IPS DF 6.9 (cell line): ENCODE measurements around the gene PSME1.

Experiments used
- DNase-seq: peaks from one replicate; pipeline ENCODE4 v3.0.0-alpha.2; 2013; ENCODE audit warnings: low read depth, low spot score
- H3K27ac ChIP-seq: one replicate; pipeline ENCODE4 v1.5.1; 2013; ENCODE audit warnings: low read length, control low read depth
- H3K27me3 ChIP-seq: 2 replicates; pipeline ENCODE4 v1.6.1; 2013; ENCODE audit warnings: mild to moderate bottlenecking, low read length; ENCODE audit not compliant: control insufficient read depth, insufficient read depth
- H3K36me3 ChIP-seq: 2 replicates; pipeline ENCODE4 v1.6.1; 2013; ENCODE audit warnings: low read length; ENCODE audit not compliant: control insufficient read depth, insufficient read depth
- H3K4me1 ChIP-seq: 2 replicates; pipeline ENCODE4 v1.6.1; 2013; ENCODE audit warnings: low read length; ENCODE audit not compliant: control insufficient read depth, insufficient read depth
- H3K4me3 ChIP-seq: 2 replicates; pipeline ENCODE4 v1.5.1; 2013; ENCODE audit warnings: mild to moderate bottlenecking, low read length
- H3K9me3 ChIP-seq: 2 replicates; pipeline ENCODE4 v1.6.1; 2013; ENCODE audit warnings: low read length, inconsistent platforms; ENCODE audit not compliant: control insufficient read depth, insufficient read depth
- WGBS: extraction: QIAGEN DNeasy Blood & Tissue Kit; methylation state at CpG from one replicate; pipeline ENCODE4 v1.1.7; 2013; ENCODE audit warnings: mixed read lengths, missing lambda C conversion rate; ENCODE audit not compliant: insufficient read length, insufficient coverage; 5-methylcytosine and 5-hydroxymethylcytosine counted together

The PSME1 gene

DNA sequence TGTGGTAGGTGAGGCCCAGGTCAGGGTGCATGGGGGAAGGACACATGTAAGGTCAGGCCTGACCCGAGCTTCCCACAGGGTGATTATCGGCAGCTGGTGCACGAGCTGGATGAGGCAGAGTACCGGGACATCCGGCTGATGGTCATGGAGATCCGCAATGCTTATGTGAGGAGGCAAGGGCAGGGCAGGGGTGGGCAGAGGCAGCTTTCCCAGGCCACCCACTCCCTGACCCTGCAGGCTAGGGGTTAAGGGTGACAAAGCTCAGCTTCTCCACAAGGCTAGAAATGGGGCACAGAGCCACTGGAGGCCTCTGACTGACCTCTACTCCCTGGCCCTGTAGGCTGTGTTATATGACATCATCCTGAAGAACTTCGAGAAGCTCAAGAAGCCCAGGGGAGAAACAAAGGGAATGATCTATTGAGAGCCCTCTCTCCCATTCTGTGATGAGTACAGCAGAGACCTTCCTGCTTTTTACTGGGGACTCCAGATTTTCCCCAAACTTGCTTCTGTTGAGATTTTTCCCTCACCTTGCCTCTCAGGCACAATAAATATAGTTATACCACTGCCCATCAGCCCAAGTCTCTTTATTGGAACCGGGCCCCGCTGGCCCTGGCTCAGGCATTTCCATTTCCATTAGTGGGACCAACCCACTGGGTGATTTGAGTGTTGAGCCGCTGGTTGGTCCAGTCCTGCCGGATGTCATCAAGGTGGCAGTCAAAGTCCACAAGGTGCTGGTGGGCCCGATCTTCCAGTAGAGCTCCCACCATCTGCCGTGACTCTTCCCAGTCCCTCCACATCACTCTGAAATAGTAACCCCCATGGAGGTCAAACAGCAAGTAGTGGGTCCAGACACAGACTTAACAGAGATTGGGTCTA is 2.6 kb downstream of the PSME1 start:
- H3K4me3 ChIP-seq, result no peak overlapping the region

DNA sequence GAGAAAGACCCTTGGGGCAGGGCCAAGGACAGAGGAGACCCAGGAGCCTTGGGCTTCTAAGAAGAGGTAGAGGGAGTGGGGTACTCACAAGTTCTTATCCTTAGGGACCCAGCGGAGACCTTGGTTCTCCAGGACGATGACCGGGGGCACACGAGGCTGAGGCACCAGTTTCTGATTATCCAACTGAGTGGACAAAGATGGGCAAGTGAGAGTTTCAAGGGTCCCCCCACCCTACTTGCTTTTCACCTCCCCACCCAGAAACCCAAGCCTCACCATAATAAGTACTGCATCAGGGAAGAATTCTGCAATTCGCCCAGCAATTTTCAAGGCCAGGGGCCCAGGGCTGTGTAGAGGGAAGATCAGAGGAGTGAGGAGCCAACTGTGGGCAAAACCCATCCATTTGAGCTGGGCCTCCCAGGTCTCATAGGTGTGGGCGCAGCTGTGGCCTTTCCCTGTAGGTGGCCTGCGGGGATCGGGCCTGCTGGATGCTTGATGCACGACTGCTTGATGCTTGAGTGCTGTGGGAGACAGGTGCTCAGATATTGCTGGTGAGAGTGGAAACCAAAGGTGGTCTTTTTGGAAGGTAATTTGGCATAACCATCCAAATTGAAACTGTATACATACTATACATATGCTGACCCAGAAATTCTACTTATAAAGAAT is 3.4 kb downstream of the PSME1 start:
- no CpG with 5 or more reads among the region's 9 CpGs for WGBS
- Histone ChIP-seq H3K27ac (no peak overlapping the region), H3K4me1 (peaks cover 5% of the 10 kb centered on the region), H3K36me3 (peaks cover 3% of the 10 kb centered on the region), H3K27me3 (no peaks in the 10 kb centered on the region), H3K4me3 (no peak overlapping the region), H3K9me3 (no peaks in the 10 kb centered on the region)
- DNase-seq, result no peak

More for the DNA sequence above, 2.6 kb downstream of the PSME1 start:
- no peak for DNase-seq
- Histone ChIP-seq H3K9me3 (no peaks in the 10 kb centered on the region), H3K4me1 (peaks cover 5% of the 10 kb centered on the region), H3K36me3 (peaks cover 3% of the 10 kb centered on the region), H3K27ac (no peak overlapping the region), H3K27me3 (no peaks in the 10 kb centered on the region)
- WGBS, result no CpG with 5 or more reads among the region's 13 CpGs

DNA sequence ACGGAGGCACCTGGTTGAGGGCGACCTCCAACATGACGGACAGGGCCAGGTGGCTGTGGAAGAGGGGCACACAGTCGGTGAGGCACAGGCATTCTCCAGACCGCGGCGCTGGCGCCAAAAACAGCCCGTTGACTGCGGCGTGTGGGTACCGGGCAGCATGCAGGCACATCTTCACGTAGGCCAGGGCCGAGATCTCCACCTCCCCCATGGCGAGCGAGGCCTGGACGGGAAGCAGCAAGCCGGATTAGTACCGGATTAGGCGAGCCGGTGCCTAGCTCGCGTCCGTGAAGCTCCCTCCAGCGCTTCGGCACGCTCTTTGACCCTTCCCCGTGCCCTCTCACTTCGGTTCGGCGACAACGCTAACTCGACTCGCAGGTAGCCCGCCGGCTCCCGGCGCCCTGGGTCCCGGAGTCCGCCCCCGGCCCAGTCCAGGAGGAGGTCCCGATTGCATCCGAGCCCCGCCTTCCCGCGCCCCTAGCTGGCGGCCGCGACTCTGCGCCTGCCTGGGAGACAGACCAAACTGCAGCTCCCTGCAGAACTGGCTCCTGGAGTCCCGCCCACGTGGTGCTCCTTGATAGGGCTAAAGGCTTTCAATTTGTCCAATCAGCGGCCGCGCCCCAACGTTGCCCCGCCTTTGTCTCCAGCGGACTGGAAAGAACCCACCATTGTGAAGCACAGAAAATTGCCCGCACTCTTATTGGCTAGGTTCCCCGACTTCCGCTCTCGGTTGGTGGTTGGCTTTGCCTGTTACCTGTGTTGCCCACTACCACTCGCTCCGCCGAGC is 5.3 kb downstream of the PSME1 start, which contains the start of gene EMC9:
Gene EMC9 (minus strand): TSS at position 495 of the 784 bp plus-strand sequence. CDS start 287 bp downstream, at position 208.
- peaks cover 3% of the 10 kb centered on the region for H3K36me3 ChIP-seq
- no CpG with 5 or more reads among the region's 65 CpGs for WGBS

DNA sequence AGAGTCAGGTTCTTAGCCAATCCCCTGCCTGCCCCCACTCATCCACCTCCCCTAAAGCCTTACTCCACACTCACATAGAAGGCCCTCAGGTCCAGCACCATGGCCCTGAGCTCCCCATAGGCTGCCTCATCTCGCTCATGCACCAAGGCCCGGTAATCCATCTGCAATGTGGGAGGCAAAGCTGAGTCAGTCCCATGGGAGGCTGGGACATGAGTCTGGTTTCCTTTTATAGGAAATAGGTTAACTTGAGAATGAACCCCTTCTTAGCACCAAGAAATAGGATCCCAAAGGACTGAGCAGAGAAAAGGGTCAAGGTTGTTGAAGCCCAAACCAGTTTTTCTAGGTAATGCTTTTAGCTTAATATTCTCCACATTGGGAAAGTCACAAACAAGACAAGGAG is 7.5 kb downstream of the PSME1 start:
- no peak overlapping the region for H3K27ac ChIP-seq

More for the DNA sequence above, 5.3 kb downstream of the PSME1 start, which contains the start of gene EMC9:
- peak; percentile 99 for DNase-seq
- H3K9me3 ChIP-seq, result no peaks in the 10 kb centered on the region
- H3K4me1 ChIP-seq, result peaks cover 3% of the 10 kb centered on the region; the same call in 1 of the 2 replicates
- peak within 1 kb of the TSS; percentile 71 for H3K4me3 ChIP-seq
- H3K27me3 ChIP-seq, result no peaks in the 10 kb centered on the region
- no peak within 1 kb of the TSS for H3K27ac ChIP-seq

DNA sequence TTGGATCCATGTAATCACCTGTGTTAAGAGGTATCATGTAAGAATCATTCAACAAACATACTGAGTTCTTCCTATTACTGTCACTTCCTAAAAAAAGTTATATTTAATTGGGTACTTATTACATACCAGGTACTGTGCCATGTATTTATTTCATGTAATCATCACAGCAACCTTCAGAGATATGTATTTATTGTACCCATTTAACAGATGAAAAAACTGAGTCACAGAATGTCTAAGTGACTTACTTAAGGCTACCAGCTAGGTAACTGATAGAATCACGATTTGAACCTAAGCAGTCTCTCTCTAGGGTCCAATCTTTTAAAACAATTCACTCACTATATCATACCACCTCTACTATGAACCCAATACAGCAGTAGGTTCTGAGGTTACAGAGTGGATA is 8.5 kb downstream of the PSME1 start:
- Histone ChIP-seq H3K27ac (no peak overlapping the region), H3K27me3 (no peaks in the 10 kb centered on the region), H3K9me3 (no peaks in the 10 kb centered on the region), H3K36me3 (peaks cover 3% of the 10 kb centered on the region), H3K4me3 (no peak overlapping the region), H3K4me1 (peaks cover 1% of the 10 kb centered on the region; the same call in 1 of the 2 replicates)
- DNase-seq, result no peak
- no CpG with 5 or more reads among the region's 1 CpG for WGBS

More for the DNA sequence above, 7.5 kb downstream of the PSME1 start:
- no CpG with 5 or more reads among the region's 2 CpGs for WGBS
- Histone ChIP-seq H3K4me1 (no peaks in the 10 kb centered on the region), H3K9me3 (no peaks in the 10 kb centered on the region), H3K36me3 (peaks cover under 1% of the 10 kb centered on the region), H3K27me3 (no peaks in the 10 kb centered on the region), H3K4me3 (no peak overlapping the region)
- DNase-seq, result no peak

DNA sequence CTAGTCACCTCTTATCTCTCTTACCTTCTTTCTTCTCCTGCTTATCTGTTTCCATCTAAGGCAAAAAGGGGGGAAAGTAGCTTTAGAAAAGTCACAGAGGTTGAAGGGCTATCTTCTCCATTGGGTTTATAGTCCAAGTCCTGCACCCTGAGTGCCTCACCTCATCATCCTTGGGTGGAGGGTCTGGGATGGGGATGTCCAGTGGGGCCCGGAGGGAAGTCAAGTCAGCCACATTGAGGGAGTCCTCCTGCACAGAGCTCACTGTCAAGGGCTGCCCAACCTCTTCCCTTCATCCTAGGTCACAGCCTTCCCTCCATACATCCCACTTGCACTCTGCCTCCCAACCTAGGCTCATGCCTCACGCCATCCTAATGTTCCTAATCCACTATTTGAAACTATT is 9.2 kb downstream of the PSME1 start:
- WGBS, result no CpG with 5 or more reads among the region's 2 CpGs
- H3K4me1 ChIP-seq, result peaks cover 1% of the 10 kb centered on the region; the same call in 1 of the 2 replicates
- peaks cover 10% of the 10 kb centered on the region for H3K36me3 ChIP-seq
- no peak overlapping the region for H3K4me3 ChIP-seq
- H3K27ac ChIP-seq, result no peak overlapping the region
- H3K9me3 ChIP-seq, result no peaks in the 10 kb centered on the region
- no peaks in the 10 kb centered on the region for H3K27me3 ChIP-seq
- no peak for DNase-seq

DNA sequence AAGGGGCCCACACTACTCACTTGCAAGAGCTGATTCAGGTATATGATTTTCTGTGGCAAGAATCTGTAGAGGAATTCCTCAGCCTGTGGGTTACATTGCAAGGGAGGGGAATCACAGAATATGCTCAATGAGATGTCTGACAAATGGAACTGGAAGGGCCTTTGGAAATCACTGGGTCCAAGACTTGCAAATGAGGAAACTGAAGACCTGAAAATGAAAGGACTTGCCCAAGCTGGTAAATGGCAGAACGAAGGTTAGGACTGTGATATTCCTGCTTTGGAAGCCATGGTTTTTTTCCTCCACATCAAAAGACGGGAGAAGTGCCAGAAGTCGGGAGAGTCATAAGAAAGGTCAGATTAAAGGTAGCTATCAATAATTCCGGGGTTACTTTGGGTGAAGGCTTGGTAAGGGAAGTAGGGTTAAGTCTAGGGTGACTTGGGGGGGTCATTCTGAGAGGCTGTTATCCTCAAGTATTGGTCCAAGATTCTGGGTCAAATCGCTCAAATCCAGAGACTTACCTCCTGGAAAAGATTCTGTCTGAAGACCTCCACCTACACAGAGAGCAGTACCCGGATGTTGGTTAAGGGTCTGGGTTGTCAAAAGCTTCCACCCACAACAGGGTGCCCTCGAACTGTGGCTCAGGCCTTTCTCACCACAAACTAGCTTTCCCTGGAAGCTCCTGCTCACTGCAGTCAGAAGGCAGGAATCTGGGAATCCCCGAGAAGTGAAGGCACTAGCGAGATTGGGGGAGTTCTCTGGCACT is 9.9 kb downstream of the PSME1 start:
- DNase-seq, result no peak
- Histone ChIP-seq H3K4me3 (peak overlapping the region; percentile 62), H3K27ac (no peak overlapping the region), H3K4me1 (peaks cover 1% of the 10 kb centered on the region; the same call in 1 of the 2 replicates), H3K9me3 (no peaks in the 10 kb centered on the region), H3K27me3 (no peaks in the 10 kb centered on the region), H3K36me3 (peaks cover 16% of the 10 kb centered on the region)
- WGBS, result no CpG with 5 or more reads among the region's 9 CpGs

DNA sequence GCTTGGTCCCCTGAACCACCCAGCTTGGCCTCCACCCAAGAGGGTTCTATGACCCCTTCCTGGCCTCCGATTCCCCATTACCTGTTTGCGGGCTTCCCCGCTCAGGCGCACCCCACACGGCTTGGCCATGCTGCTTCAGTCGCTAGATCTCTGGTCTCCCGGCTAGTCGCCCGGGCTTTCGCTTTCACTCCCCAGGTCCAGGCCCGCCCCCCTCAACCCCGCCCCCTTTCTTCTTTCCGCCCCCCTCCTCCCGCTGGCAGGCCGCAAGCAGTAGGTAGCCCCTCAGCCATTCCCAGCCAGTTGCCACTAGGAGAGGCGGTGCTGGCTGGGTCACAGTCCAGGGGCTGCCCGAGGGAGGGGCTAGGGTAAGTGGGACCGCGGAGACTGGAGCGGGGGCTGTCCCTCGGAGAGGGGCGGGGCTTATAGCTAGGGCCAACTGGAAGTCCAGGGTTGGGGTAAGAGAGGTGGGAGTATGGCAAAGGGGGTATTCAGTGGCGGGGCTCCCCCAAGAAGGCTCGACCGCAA is 10.5 kb downstream of the PSME1 start, which contains the start of gene PSME2:
Gene PSME2 (minus strand): TSS at position 158 of the 525 bp plus-strand sequence. CDS start 29 bp downstream, at position 129.
- no peak within 1 kb of the TSS for H3K27ac ChIP-seq
- no CpG with 5 or more reads among the region's 25 CpGs for WGBS
- H3K9me3 ChIP-seq, result no peaks in the 10 kb centered on the region
- peaks cover 1% of the 10 kb centered on the region; the same call in 1 of the 2 replicates for H3K4me1 ChIP-seq
- DNase-seq, result peak; percentile 91
- H3K4me3 ChIP-seq, result peak within 1 kb of the TSS; percentile 90
- no peaks in the 10 kb centered on the region for H3K27me3 ChIP-seq
- peaks cover 22% of the 10 kb centered on the region for H3K36me3 ChIP-seq

DNA sequence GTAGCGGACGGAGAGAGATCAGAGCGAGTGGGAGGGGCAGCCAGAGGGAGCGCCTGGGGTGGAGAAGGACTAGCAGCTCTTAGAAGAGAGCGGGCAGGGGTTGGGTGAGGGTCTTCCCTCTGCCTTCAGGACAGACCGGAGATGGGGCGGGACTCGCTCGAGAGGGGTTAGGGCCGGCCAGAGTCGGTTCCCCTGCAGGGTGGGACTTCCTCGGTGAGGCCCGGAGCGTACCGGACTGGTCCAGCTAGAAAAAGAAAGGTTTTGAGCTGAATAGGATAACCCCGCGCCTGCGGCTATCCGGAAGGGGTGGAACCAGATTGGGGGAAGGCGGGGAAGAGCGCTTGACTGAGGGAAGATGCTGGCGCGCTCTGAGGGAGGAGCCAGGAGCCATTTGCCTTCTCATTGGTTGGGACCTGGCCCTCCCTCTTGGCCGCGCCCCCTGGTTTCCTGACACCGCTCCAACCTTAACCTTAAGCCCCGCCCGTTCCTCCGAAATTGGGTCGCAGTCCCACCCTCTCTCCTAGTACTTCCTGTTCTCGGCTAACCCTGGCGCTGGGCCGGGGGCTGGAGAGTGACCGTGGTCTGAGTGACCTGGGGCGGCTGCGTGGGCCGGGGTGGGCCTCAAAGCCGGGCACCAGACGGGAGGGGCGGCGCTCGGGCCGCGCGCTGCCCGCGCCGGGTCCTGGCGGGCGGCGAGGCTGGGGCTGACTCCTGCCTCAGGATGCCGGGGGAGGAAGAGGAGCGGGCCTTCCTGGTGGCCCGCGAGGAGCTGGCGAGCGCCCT is 11.2 kb downstream of the PSME1 start, which contains the start of gene RNF31:
Gene RNF31 (plus strand): TSS at position 521 of the 783 bp plus-strand sequence. CDS start 201 bp downstream, at position 722.
- H3K36me3 ChIP-seq, result peaks cover 26% of the 10 kb centered on the region

More for the DNA sequence above, 11.2 kb downstream of the PSME1 start, which contains the start of gene RNF31:
- Histone ChIP-seq H3K9me3 (no peaks in the 10 kb centered on the region), H3K4me1 (peaks cover 1% of the 10 kb centered on the region; the same call in 1 of the 2 replicates), H3K27me3 (no peaks in the 10 kb centered on the region), H3K27ac (no peak within 1 kb of the TSS), H3K4me3 (peak within 1 kb of the TSS; percentile 90)
- no CpG with 5 or more reads among the region's 57 CpGs for WGBS
- peak; percentile 92 for DNase-seq
